Subcutaneous adipose tissue (tissue), 4 donors: ENCODE measurements around the gene MCM9. TPM values are rescaled to one million over a fixed set of nuclear protein-coding genes. Genes with fewer than 3 reads are reported as not detected.

Experiments
- CTCF ChIP-seq: fragments of 450-650 bp; IDR thresholded peaks from one replicate; pipeline ENCODE4 v1.5.1; 2016; ENCODE audit warnings: low read depth, mild to moderate bottlenecking, control low read depth, antibody characterized with exemption, moderate library complexity
- total RNA-seq, 4 donors: library from RNA; depleted of rRNA; stranded (reverse); fragments of >200 nt; gene quantifications; one replicate each; pipeline ENCODE4 v1.1.0, GENCODE V29; 2016

The MCM9 gene
- total RNA-seq, 4 donors from 2014 or later = 14.1 to 26.4 (median 16.3) TPM

GRCh38 chr6:118933855-118934460 is 1.0 kb downstream of the MCM9 start:
- TF ChIP-seq CTCF = no peak

- no peak for TF ChIP-seq CTCF
Observed at GRCh38 chr6:118932421-118932820, 2.5 kb downstream of the MCM9 start.

- TF ChIP-seq CTCF = no peak
Observed at GRCh38 chr6:118931436-118931835, 3.5 kb downstream of the MCM9 start.

GRCh38 chr6:118930680-118931079 is 4.3 kb downstream of the MCM9 start:
- no peak for TF ChIP-seq CTCF

GRCh38 chr6:118923035-118923434 is 11.9 kb downstream of the MCM9 start:
- TF ChIP-seq CTCF = no peak

GRCh38 chr6:118921084-118921483 is 13.9 kb downstream of the MCM9 start:
- no peak for TF ChIP-seq CTCF

- TF ChIP-seq CTCF = no peak
Observed at GRCh38 chr6:118918329-118918725, 16.6 kb downstream of the MCM9 start.
